IMR-90 (cell line): Measurements from ENCODE around the gene CIB1.

Experiments used
- CTCF ChIP-seq: conservative IDR thresholded peaks from 2 replicates; pipeline ENCODE4 v1.5.1; 2012; ENCODE audit warnings: mild to moderate bottlenecking, low read depth, low read length, improper control_type of control experiment
- RCOR1 ChIP-seq: IDR thresholded peaks from 2 replicates; pipeline ENCODE4 v1.6.1; 2012; ENCODE audit warnings: mild to moderate bottlenecking, low read length, improper control_type of control experiment; ENCODE audit not compliant: insufficient replicate concordance

GRCh38 chr15:90207252-90207651 lies 26.5 kb downstream of the CIB1 start:
- TF ChIP-seq RCOR1: no peak
- no peak for TF ChIP-seq CTCF
